HepG2 (cell line): ENCODE data around the gene CTSA. TPM values are rescaled to one million over a fixed set of nuclear protein-coding genes. Genes with fewer than 3 reads are reported as not detected.

Experiments used
- EP300 ChIP-seq, 3 experiments: sonication (generic) in 1 of 3; formaldehyde crosslinking in 1 of 3; IDR thresholded peaks; 2 replicates each; pipeline versions ENCODE4 v1.5.1 to v1.6.1; 2011 to 2020; ENCODE audit warnings: low read depth in 2 of 3, low read length in 2 of 3, borderline replicate concordance in 1 of 3, improper control_type of control experiment in 1 of 3, mild to moderate bottlenecking in 1 of 3, missing genetic modification reagents in 1 of 3, moderate library complexity in 1 of 3
- HIC2 ChIP-seq: sonication (generic); formaldehyde crosslinking; IDR thresholded peaks from 2 replicates; pipeline ENCODE4 v1.9.0; 2022; ENCODE audit warnings: low read depth, missing genetic modification reagents
- KLF15 ChIP-seq: sonication (generic); formaldehyde crosslinking; IDR thresholded peaks from 2 replicates; pipeline ENCODE4 v1.8.1; 2023; ENCODE audit warnings: borderline replicate concordance, mild to moderate bottlenecking, inconsistent platforms, missing genetic modification reagents, mixed read lengths
- RORA ChIP-seq: sonication (generic); formaldehyde crosslinking; IDR thresholded peaks from 2 replicates; pipeline ENCODE4 v1.5.0; 2020; ENCODE audit warnings: mild to moderate bottlenecking, missing genetic modification reagents, moderate library complexity
- TEAD2 ChIP-seq: sonication (generic); formaldehyde crosslinking; IDR thresholded peaks from 2 replicates; pipeline ENCODE4 v1.9.0; 2021; ENCODE audit warnings: missing genetic modification reagents
- UBTF ChIP-seq: sonication (generic); formaldehyde crosslinking; IDR thresholded peaks from 2 replicates; pipeline ENCODE4 v1.4.0; 2020; ENCODE audit warnings: mild to moderate bottlenecking, missing genetic modification reagents
- ZFP62 ChIP-seq: sonication (generic); formaldehyde crosslinking; IDR thresholded peaks from 2 replicates; pipeline ENCODE4 v1.4.0; 2020; ENCODE audit warnings: missing genetic modification reagents
- ZNF335 ChIP-seq: sonication (generic); formaldehyde crosslinking; IDR thresholded peaks from 2 replicates; pipeline ENCODE4 v1.4.0; 2020; ENCODE audit warnings: missing genetic modification reagents
- ZNF383 ChIP-seq: sonication (generic); formaldehyde crosslinking; IDR thresholded peaks from 2 replicates; pipeline ENCODE4 v1.4.0; 2020; ENCODE audit warnings: missing genetic modification reagents, mild to moderate bottlenecking, borderline replicate concordance
- ZNF44 ChIP-seq: sonication (generic); formaldehyde crosslinking; IDR thresholded peaks from 2 replicates; pipeline ENCODE4 v1.5.1; 2020; ENCODE audit warnings: mild to moderate bottlenecking, missing genetic modification reagents
- ZNF609 ChIP-seq: sonication (generic); formaldehyde crosslinking; IDR thresholded peaks from 2 replicates; pipeline ENCODE4 v1.4.0; 2020; ENCODE audit warnings: mild to moderate bottlenecking, missing genetic modification reagents, borderline replicate concordance
- polyA plus RNA-seq, 8 experiments: library from polyadenylated mRNA; depleted of rRNA in 3 of 8; stranded (reverse) in 7 of 8; unstranded in 1 of 8; fragments of >200 nt; fragmentation: Illumina TruSeq in 4 of 8; extraction: Trizol in 4 of 8; gene quantifications; 2 replicates each; pipeline versions ENCODE4 v1.2.1 to v1.2.3, GENCODE V29; 2011 to 2016; ENCODE audit warnings: low read depth in 4 of 8, missing spikeins in 1 of 8, mixed read lengths in 1 of 8; ENCODE audit not compliant: insufficient read depth in 1 of 8
- total RNA-seq, 5 experiments: library from RNA; depleted of rRNA; stranded (reverse); fragments of >200 nt; fragmentation: Illumina TruSeq; extraction: Trizol; gene quantifications; 2 replicates each; pipeline ENCODE4 v1.2.3, GENCODE V29; 2016; ENCODE audit warnings: low read depth in 1 of 5
- TF ChIP-seq, protein P1 (sequence below): sonication (generic); formaldehyde crosslinking; IDR thresholded peaks from 2 replicates; pipeline ENCODE4 v1.4.0; 2020; ENCODE audit warnings: missing genetic modification reagents
- TF ChIP-seq, protein P2 (sequence below): sonication (generic); formaldehyde crosslinking; conservative IDR thresholded peaks from 2 replicates; pipeline ENCODE4 v1.4.0; 2020; ENCODE audit warnings: missing genetic modification reagents

The CTSA gene
- total and polyA plus RNA-seq, 2 of the 13 experiments (the other 11 are each of a cell fraction or from before 2014, with no cell fraction given): 202 to 231 TPM

DNA sequence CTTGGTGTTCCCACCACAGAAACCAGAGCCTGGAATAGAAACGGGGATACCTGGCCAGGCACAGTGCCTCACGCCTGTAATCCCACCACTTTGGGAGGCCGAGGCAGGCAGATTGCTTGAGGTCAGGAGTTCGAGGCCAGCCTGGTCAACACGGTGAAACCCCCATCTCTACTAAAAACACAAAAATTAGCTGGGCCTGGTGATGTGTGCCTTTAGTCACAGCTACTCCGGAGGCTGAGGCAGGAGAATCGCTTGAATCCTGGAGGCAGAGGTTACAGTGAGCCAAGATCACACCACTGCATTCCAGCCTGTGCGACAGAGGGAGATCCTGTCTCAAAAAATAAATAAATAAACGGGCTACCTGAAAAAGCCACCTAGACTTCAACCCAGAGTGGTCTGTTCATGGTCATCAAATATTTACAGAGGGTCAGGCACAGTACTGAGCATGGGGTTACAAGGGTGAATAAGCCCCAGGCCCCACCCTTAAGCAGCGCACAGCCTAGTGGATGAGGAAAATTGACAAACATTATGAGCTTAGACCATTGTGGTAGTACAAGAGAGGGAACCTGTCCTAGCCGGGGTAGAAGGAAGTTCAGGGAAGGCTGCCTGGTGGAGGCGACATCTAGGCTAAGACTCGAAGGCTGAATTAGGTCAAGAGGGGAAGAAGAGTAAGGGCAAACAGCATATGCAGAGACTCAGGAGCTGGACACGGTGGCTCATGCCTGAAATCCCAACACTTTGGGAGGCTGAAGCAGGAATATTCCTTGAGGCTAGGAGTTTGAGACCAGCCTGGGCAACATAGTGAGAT lies 36.1 kb downstream of the CTSA start (continued):
- TF ChIP-seq HIC2 (CRISPR knock-in tag): peak; percentile 52; the same call in 1 of the 2 replicates
- peak; percentile 70 for TF ChIP-seq UBTF (CRISPR knock-in tag)
- TF ChIP-seq ZNF609 (CRISPR knock-in tag): peak; percentile 94
- TF ChIP-seq EP300 (IDR thresholded peaks at IDR 0.05; ENCODE audit: low read depth in 2 of 2, low read length in 2 of 2): peak; percentile 63 to 93; a peak in 3 of 4 replicates
- no peak; the same call in 1 of the 2 replicates for TF ChIP-seq EP300 (CRISPR knock-in tag; IDR thresholded peaks at IDR 0.05; ENCODE audit: borderline replicate concordance)
- TF ChIP-seq ZFP62 (CRISPR knock-in tag): no peak
- no peak for TF ChIP-seq TEAD2 (CRISPR knock-in tag)
- TF ChIP-seq, protein P1, sequence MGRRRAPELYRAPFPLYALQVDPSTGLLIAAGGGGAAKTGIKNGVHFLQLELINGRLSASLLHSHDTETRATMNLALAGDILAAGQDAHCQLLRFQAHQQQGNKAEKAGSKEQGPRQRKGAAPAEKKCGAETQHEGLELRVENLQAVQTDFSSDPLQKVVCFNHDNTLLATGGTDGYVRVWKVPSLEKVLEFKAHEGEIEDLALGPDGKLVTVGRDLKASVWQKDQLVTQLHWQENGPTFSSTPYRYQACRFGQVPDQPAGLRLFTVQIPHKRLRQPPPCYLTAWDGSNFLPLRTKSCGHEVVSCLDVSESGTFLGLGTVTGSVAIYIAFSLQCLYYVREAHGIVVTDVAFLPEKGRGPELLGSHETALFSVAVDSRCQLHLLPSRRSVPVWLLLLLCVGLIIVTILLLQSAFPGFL (CRISPR knock-in tag): no peak
- TF ChIP-seq ZNF383 (CRISPR knock-in tag): no peak; the same call in 1 of the 2 replicates
- TF ChIP-seq RORA (CRISPR knock-in tag): peak; percentile 41; the same call in 1 of the 2 replicates
- no peak; the same call in 1 of the 2 replicates for TF ChIP-seq KLF15 (CRISPR knock-in tag)
- TF ChIP-seq ZNF335 (CRISPR knock-in tag): peak; percentile 76; the same call in 1 of the 2 replicates
- TF ChIP-seq, protein P2, sequence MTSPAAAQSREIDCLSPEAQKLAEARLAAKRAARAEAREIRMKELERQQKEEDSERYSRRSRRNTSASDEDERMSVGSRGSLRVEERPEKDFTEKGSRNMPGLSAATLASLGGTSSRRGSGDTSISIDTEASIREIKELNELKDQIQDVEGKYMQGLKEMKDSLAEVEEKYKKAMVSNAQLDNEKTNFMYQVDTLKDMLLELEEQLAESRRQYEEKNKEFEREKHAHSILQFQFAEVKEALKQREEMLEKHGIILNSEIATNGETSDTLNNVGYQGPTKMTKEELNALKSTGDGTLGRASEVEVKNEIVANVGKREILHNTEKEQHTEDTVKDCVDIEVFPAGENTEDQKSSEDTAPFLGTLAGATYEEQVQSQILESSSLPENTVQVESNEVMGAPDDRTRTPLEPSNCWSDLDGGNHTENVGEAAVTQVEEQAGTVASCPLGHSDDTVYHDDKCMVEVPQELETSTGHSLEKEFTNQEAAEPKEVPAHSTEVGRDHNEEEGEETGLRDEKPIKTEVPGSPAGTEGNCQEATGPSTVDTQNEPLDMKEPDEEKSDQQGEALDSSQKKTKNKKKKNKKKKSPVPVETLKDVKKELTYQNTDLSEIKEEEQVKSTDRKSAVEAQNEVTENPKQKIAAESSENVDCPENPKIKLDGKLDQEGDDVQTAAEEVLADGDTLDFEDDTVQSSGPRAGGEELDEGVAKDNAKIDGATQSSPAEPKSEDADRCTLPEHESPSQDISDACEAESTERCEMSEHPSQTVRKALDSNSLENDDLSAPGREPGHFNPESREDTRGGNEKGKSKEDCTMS: no peak
- TF ChIP-seq ZNF44 (CRISPR knock-in tag): peak; percentile 73
